Measurements from ENCODE around the gene UBAP1L.
"Not testable (repeated sequence)": the region's sequence is repeated elsewhere in the genome, so short reads cannot be mapped to it uniquely, and the experiment has no call there.

UBAP1L gene

DNA sequence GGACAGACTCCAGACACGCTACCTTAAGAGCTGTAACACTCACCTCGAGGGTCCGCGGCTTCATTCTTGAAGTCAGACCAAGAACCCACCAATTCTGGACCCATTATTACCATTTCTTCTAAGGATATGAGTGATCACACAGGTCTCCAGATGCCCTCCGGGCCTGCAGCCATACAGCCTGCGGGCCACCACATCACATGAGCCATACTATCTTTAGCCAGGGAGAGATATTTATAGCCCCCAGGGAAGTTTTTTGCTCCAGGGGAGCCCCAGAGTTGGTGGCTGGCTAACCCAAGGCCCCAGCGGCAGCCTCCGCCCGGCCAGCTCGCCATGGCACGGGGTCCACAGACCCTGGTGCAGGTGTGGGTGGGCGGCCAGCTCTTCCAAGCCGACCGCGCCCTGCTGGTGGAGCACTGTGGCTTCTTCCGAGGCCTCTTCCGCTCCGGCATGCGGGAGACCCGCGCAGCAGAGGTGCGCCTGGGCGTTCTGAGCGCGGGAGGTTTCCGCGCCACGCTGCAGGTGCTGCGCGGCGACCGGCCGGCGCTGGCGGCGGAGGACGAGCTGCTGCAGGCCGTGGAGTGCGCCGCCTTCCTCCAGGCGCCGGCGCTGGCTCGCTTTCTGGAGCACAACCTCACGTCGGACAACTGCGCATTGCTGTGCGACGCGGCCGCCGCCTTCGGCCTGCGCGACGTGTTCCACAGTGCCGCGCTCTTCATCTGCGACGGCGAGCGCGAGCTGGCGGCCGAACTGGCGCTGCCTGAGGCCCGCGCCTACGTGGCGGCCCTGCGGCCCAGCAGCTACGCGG lies 38.3 kb downstream of the UBAP1L start, which contains the start of gene KBTBD13:
Gene KBTBD13, plus strand, starts transcription at position 261 of the 805 bp plus-strand sequence. Its CDS starts 70 bp downstream, at position 331.
- H3K9ac ChIP-seq (ENCODE audit: low read length), result no peak within 1 kb of the TSS
- H3K9me3 ChIP-seq (ENCODE audit: insufficient read depth, low read length), result no peaks in the 10 kb centered on the region
- H3K79me2 ChIP-seq (ENCODE audit: low read length), result no peaks in the 10 kb centered on the region
- no peak within 1 kb of the TSS for H3K27ac ChIP-seq (ENCODE audit: low read length)
- H2AFZ ChIP-seq (ENCODE audit: low read depth, low read length), result no peak within 1 kb of the TSS
- no peaks in the 10 kb centered on the region for H3K36me3 ChIP-seq (replicated peaks; ENCODE audit: low read depth, low read length)
- H3K27me3 ChIP-seq (ENCODE audit: low read depth, low read length), result peaks cover 10% of the 10 kb centered on the region; the same call in 1 of the 2 replicates
- H3K4me2 ChIP-seq (ENCODE audit: low read length), result no peak within 1 kb of the TSS
- H4K20me1 ChIP-seq (ENCODE audit: insufficient read depth, low read length), result no peaks in the 10 kb centered on the region
- H3K4me3 ChIP-seq (ENCODE audit: low read length), result no peak within 1 kb of the TSS
- TF ChIP-seq EZH2phosphoT487 (IDR thresholded peaks at IDR 0.05; ENCODE audit: low read depth), result no peak
- TF ChIP-seq, protein P1, sequence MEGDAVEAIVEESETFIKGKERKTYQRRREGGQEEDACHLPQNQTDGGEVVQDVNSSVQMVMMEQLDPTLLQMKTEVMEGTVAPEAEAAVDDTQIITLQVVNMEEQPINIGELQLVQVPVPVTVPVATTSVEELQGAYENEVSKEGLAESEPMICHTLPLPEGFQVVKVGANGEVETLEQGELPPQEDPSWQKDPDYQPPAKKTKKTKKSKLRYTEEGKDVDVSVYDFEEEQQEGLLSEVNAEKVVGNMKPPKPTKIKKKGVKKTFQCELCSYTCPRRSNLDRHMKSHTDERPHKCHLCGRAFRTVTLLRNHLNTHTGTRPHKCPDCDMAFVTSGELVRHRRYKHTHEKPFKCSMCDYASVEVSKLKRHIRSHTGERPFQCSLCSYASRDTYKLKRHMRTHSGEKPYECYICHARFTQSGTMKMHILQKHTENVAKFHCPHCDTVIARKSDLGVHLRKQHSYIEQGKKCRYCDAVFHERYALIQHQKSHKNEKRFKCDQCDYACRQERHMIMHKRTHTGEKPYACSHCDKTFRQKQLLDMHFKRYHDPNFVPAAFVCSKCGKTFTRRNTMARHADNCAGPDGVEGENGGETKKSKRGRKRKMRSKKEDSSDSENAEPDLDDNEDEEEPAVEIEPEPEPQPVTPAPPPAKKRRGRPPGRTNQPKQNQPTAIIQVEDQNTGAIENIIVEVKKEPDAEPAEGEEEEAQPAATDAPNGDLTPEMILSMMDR (IDR thresholded peaks at IDR 0.05; ENCODE audit: low read depth, low read length), result no peak
- peaks cover 7% of the 10 kb centered on the region for H3K4me1 ChIP-seq (ENCODE audit: low read length)

DNA sequence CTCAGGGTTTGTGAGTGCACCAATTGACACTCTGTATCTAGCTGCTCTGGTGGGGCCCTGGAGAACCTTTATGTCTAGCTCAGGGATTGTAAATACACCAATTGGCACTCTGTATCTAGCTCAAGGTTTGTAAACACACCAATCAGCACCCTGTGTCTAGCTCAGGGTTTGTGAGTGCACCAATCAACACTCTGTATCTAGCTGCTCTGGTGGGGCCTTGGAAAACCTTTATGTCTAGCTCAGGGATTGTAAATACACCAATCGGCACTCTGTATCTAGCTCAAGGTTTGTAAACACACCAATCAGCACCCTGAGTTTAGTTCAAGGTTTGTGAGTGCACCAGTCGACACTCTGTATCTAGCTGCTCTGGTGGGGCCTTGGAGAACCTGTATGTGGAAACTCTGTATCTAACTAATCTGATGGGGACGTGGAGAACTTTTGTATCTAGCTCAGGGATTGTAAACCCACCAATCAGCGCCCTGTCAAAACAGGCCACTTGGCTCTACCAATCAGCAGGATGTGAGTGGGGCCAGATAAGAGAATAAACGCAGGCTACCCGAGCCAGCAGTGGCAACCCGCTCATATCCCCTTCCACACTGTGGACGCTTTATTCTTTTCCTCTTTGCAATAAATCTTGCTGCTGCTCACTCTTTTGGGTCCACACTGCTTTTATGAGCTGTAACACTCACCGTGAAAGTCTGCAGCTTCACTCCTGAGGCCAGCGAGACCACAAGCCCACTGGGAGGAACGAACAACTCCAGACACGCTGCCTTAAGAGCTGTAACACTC lies 39.2 kb downstream of the UBAP1L start:
- not testable (repeated sequence) for H3K27me3 ChIP-seq (ENCODE audit: low read depth, low read length); H3K36me3 ChIP-seq (replicated peaks; ENCODE audit: low read depth, low read length); H3K79me2 ChIP-seq (ENCODE audit: low read length); H3K9ac ChIP-seq (ENCODE audit: low read length); H2AFZ ChIP-seq (ENCODE audit: low read depth, low read length); H4K20me1 ChIP-seq (ENCODE audit: insufficient read depth, low read length); H3K4me1 ChIP-seq (ENCODE audit: low read length); H3K4me3 ChIP-seq (ENCODE audit: low read length); H3K9me3 ChIP-seq (ENCODE audit: insufficient read depth, low read length); H3K4me2 ChIP-seq (ENCODE audit: low read length); H3K27ac ChIP-seq (ENCODE audit: low read length)

DNA sequence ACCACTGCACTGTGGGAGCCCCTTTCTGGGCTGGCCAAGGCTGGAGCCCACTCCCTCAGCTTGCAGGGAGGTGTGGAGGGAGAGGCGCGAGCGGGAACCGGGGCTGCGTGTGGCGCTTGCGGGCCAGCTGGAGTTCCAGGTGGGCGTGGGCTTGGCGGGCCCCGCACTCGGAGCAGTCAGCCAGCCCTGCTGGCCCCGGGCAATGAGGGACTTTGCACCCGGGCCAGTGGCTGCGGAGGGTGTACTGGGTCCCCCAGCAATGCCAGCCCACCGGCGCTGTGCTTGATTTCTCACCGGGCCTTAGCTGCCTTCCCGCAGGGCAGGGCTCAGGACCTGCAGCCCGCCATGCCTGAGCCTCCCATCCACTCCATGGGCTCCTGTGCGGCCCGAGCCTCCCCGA lies 40.1 kb downstream of the UBAP1L start:
- not testable (repeated sequence) for H3K27ac ChIP-seq (ENCODE audit: low read length); H2AFZ ChIP-seq (ENCODE audit: low read depth, low read length); H3K4me2 ChIP-seq (ENCODE audit: low read length); H3K36me3 ChIP-seq (replicated peaks; ENCODE audit: low read depth, low read length); H3K79me2 ChIP-seq (ENCODE audit: low read length); H3K4me1 ChIP-seq (ENCODE audit: low read length); H4K20me1 ChIP-seq (ENCODE audit: insufficient read depth, low read length); H3K9me3 ChIP-seq (ENCODE audit: insufficient read depth, low read length); H3K9ac ChIP-seq (ENCODE audit: low read length); H3K27me3 ChIP-seq (ENCODE audit: low read depth, low read length); H3K4me3 ChIP-seq (ENCODE audit: low read length)

DNA sequence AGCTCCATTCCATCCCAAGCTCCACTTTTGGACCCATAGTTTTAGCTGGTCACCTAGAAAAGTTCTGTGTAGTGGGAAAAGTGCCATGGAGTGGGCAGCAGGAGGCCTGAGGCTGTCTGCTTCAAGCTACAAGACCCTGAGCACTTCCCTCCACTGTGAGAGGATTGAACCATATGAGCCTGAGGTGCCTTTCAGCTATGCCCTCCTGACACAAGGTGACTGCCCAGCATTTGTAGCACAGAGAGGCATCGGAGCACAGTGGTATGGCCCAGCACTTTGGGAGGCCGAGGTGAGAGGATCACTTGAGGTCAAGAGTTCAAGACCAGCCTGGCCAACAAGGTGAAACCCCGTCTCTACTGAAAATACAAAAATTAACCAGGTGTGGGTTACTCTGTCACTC lies 42.4 kb downstream of the UBAP1L start:
- TF ChIP-seq, protein P1 (IDR thresholded peaks at IDR 0.05; ENCODE audit: low read depth, low read length), result no peak
- no peak for TF ChIP-seq EZH2phosphoT487 (IDR thresholded peaks at IDR 0.05; ENCODE audit: low read depth)
- Histone ChIP-seq H3K27me3 (ENCODE audit: low read depth, low read length) (no peaks in the 10 kb centered on the region), H3K4me3 (ENCODE audit: low read length) (no peak overlapping the region), H3K9me3 (ENCODE audit: insufficient read depth, low read length) (no peaks in the 10 kb centered on the region), H3K9ac (ENCODE audit: low read length) (no peak overlapping the region), H3K4me1 (ENCODE audit: low read length) (peaks cover 7% of the 10 kb centered on the region), H3K27ac (ENCODE audit: low read length) (no peak overlapping the region), H3K36me3 (replicated peaks; ENCODE audit: low read depth, low read length) (no peaks in the 10 kb centered on the region), H3K4me2 (ENCODE audit: low read length) (no peak overlapping the region), H2AFZ (ENCODE audit: low read depth, low read length) (no peak overlapping the region), H4K20me1 (ENCODE audit: insufficient read depth, low read length) (no peaks in the 10 kb centered on the region), H3K79me2 (ENCODE audit: low read length) (no peaks in the 10 kb centered on the region)

DNA sequence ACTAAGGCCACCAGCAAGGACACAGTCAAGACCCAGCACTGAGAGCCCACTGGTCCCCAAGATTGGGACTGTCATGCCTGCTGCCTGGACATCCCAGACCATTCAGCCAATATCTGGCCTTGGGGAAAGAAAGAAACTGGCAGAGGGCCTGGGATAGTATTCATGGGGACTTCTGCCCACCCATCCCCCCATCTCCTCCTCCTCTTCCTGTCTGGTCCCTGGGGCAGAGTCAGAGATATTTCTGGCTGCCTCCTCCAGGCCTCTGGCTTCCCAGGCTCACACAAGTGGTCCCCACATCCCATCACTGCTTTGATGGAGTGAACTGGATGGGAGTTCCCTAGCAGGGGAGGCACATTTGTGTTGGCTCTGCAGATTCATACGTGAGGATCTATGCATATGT lies 43.0 kb downstream of the UBAP1L start:
- H3K9ac ChIP-seq (ENCODE audit: low read length), result no peak overlapping the region
- H3K36me3 ChIP-seq (replicated peaks; ENCODE audit: low read depth, low read length), result no peaks in the 10 kb centered on the region
- no peak overlapping the region for H2AFZ ChIP-seq (ENCODE audit: low read depth, low read length)
- no peaks in the 10 kb centered on the region for H4K20me1 ChIP-seq (ENCODE audit: insufficient read depth, low read length)
- no peaks in the 10 kb centered on the region for H3K27me3 ChIP-seq (ENCODE audit: low read depth, low read length)
- no peaks in the 10 kb centered on the region for H3K79me2 ChIP-seq (ENCODE audit: low read length)
- no peak for TF ChIP-seq EZH2phosphoT487 (IDR thresholded peaks at IDR 0.05; ENCODE audit: low read depth)
- TF ChIP-seq, protein P1 (IDR thresholded peaks at IDR 0.05; ENCODE audit: low read depth, low read length), result no peak
- H3K27ac ChIP-seq (ENCODE audit: low read length), result no peak overlapping the region
- H3K4me3 ChIP-seq (ENCODE audit: low read length), result no peak overlapping the region
- H3K4me1 ChIP-seq (ENCODE audit: low read length), result peaks cover 7% of the 10 kb centered on the region
- H3K4me2 ChIP-seq (ENCODE audit: low read length), result no peak overlapping the region
- no peaks in the 10 kb centered on the region for H3K9me3 ChIP-seq (ENCODE audit: insufficient read depth, low read length)
